ENCODE results near the gene TTC8. TPM values are rescaled to one million over a fixed set of nuclear protein-coding genes. Genes with fewer than 3 reads are reported as not detected.

Gene TTC8
- total RNA-seq = 25.8 and 27.1 TPM in 2 replicates

GRCh38 chr14:88824314-88825077 lies at the start of gene TTC8:
TTC8 (plus strand) TSS chr14:88824651; CDS start chr14:88824708, 57 bp downstream.

GRCh38 chr14:88792473-88793258 lies 31.8 kb upstream of the TTC8 start, which contains the start of gene EML5:
EML5 (minus strand) TSS chr14:88792953; CDS start chr14:88792503, 450 bp downstream.

Other genes starting within 250 kb of the TTC8 start
- 0.09 and 0.32 TPM in 2 replicates for gene EML5, start 31.7 kb upstream of the TTC8 start, total RNA-seq

Data from bronchial smooth muscle cell (primary cell).